HG02981 (cell line): ENCODE data around the gene SBF1.

Source experiments
- ATAC-seq: cut with Tn5 transposase; IDR thresholded peaks from one replicate; pipeline ENCODE4 v1.9.1; 2021; ENCODE audit warnings: mild to moderate bottlenecking, moderate library complexity; ENCODE audit not compliant: unreplicated experiment

The SBF1 gene

DNA sequence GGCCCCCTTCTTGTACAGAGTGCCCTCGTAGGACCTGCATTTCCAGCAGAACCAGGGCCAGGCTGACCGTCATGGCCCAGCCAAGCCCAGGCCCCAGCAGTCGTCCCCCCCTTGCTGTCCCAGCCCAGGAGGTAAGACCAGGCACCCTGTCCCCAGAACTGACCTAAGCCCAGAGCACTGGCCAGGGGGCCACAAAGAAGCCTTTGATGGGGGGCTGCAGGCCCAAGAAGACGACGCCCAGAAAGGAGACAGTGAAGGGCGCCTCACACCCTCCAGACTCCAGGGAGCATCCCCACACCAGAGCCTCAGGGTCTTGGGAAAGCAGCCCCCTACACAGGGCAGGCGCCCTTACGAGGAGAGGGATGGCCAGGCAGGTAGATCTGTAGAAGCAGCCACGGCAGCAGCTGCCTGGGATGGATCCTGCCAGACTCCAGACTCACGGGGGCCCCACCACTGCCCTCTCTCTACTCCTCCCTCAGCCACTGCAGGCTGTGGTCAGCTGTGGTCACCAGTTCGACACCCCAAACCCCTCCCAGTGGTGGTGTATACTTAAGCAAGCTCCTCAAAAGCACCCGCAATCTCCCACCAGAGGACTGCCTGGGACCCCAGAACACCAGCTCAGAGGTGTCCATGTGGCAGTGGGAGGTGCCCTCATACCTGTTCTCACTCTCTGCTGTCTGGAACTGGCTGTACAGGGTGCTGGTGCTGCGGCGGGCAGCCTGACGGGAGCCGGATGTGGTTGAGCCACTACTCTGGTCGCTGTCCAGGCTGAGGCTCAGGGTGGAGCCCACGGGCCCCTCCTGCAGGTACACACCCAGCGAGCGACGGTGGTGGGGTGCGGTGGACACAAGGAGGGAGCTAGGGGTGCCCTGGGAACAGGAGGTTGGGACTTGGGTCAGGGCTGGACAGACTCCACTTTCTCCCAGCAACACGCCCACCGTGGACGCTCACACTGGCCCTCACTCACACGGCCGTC is 27.0 kb downstream of the SBF1 start:
- ATAC-seq: no peak

DNA sequence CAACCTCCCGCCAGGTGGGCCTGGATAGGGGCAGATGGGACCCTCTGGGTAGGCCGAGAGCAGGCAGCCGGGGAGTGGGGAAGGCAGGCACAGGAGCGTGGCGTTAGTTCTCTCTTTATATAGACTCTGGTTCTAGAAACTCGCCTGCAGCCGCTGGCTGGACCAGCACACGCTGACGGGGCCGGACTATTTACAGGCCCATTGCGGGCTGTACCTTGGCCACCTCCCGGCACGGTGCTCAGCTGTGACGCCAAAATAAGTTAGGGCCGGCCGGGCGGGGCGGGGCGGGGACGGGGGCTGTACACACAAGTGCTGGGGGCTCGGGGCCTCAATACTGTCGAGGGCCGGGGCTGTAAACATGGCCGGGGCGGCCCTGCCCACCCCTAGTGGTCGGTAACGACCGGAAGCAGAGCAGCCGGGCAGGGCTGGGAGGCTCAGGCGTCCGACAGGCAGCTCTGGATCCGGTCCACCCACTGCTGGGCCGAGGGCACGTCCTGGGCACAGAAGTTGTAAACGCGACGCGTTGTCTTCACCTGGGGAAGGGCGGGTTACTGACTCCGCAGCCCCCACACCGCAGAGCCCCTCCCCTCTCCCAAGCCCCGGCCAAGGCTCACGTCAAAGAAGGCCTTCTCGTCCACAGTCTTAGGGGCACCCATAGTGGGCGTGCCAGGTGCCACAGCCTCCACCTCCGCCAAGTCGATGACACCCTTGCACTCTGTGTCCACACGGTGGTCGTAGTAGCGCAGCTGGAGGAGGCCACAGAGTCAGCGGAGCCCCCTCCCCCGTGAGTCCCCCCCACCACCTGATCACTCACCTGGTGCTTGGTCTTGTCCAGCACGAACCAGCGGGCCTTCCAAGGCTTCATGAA is 27.9 kb downstream of the SBF1 start:
- ATAC-seq: no peak

DNA sequence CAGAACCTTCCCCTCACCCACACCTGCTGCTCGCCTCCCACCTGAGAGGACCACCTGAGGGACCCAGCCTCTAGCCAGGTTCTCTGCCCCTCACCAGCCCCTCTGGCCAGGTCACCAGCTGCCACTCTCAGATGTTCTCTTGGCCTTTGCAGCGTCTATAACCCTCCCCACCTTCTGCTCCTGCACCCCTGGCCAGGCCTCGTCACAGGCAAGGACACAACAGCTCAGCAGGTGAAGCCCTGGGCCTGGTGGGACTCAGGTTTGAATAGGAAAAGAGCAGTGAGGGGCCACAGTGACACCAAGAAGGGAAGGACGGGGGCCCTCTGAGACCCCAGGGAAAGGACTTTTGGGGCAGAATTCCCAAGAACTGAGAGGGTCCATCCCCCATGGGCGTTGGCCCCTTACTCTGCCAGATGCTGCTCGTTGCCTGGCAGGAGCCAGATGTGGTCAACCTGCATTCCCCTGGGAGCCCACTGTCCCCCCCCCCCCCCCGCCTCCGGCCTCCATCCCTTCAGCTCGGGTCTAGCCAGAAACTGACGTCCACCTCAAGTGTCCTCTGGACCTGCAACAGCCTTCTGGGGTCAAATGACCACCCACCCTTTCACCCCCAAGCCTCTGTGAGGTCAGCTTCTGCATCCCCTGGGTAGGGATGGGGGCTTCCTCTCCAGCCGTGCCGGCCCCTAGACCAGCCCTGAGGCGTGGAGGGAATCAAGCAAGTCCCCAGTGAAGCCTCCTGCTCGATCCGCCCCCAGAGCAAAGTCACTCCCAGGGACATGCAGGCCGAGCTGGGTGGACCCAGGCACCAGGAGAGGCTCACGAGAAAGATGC is 28.7 kb downstream of the SBF1 start:
- no peak for ATAC-seq

DNA sequence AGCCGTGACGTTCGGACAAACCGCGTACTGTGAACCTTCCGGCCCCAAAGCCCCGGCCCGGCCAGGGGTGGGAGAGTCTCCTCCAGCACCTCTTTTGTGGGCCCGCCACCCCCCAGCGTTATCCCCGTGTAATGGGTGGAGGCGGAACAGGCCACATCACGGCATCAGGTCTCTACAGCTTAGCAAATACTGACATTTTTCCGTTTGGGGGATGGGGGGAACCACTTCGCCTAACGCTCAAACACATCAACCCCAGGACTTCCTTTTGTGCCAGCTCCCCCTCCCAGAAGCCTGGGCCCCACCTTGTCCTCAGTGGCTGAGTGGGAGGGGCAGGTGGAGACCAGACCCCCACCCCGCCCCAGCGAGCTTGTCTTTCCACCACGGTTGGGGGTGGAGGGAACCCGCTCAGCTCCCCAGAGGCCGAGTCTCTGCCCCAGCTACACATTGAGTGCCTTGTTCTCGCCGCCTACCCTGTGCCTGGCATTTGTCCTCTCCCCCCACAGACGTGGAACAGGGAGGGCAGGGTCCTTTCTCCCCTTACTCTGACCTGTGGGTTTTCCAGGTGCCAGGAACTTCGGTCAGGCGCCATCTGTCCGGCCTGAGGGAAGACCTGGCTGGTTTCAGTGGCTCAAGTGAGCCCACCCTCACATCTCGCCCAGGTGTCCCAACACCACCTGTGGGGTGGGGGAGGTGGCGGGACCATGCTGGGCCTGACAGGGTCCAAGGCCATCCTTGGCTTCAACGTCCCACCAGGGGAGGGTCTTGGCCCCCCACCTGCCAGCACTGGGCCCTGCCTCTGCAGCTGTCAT is 29.6 kb downstream of the SBF1 start:
- ATAC-seq: no peak

DNA sequence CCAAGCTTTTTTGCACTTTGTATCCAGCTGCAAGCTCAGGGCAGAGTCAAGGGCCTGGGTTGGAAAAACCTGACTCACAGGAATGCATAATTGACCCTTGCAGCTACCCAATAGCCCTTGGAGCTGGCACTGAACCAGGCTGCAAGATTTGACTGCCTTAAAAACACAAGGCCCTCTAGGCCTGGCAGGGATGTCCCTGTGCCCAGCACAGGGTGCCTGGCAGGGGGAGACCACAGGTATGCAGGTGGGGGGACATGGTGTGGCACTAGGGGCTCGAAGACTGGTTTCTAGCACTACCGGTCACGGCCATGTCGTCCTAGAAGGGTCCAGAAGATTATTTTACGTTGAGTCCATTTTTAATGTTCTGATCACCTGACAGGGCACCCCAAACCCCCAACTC is 30.2 kb downstream of the SBF1 start:
- ATAC-seq: no peak

DNA sequence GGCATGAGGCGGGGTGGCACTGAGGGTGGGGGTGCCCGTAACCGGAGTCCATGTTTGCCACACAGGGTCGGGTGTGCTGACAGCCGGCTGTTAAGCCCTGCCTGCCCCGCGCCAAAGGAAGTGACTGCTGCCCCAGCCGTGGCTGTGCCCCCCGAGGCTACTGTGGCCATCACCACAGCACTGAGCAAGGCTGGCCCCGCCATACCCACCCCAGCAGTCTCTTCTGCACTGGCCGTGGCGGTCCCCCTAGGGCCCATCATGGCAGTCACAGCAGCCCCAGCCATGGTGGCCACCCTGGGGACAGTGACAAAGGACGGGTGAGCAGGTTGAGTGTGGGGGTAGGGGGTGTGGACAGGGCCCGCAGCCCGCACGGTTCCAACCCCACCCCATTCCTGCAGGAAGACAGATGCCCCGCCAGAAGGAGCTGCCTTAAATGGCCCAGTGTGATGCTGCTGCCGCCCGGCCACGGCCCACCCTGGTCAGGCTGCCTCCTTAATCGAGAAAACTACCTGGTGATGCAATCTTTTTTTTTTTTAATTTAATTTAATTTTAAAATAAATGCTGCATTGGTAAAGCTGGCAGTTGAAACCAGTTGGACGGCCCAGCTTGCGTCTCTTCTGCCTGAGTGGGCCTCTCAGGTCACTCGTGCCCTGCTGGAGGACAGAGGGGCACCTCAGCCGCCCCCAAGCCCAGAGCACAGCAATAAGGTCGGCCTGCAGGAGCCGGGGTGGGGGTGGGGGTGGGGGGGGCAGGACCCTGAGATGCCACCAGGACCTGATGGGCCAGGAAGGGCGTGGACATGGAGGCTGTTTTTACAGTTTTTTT is 30.8 kb downstream of the SBF1 start:
- ATAC-seq: no peak

DNA sequence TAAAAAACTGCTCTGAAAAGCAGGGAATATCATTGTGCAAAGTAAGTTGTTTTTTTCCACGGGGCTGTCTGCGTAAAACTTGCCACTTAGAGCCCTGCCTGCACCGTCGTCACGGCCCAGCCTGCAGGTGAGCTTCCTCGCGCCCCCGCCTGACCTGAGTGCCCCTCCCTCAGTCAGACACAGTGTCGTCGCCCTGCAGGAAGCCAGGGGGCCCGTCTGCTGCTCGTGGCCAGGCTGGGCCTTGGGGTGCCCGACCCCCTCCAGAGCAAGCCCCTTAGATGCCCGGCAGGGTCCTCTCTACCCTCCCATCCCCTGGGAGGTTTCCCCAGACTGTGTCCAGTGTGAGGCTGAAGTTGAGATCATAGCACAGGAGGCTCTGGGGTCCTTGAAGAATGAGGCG is 31.6 kb downstream of the SBF1 start:
- no peak for ATAC-seq

DNA sequence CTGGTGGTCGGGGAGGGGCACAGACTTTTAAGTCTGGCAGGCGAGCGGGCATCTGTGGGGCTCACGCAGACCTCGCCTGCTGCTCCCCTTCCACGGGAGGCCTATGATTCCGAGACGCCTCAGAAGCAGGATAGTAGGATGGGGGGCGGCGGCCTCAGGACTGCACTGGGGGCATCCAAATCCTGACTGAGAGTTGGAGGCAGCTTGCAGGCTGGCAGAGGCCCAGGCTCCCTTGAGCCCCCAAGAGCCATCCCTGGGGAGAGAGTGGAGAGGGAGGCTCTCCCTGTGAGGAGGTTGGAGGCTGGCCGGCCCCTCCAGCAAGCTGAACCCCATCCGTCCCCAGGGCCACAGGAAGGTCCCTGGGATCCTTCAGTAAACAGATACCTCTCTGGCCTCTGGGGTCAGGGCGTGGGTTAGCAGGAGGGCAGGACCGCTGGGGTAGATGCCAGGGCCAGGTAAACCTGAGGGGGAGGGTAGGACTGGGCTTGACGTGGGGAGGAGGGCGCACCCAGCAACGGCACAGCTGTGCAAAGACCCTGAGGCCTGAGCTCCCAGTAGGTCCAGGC is 33.3 kb downstream of the SBF1 start:
- no peak for ATAC-seq

DNA sequence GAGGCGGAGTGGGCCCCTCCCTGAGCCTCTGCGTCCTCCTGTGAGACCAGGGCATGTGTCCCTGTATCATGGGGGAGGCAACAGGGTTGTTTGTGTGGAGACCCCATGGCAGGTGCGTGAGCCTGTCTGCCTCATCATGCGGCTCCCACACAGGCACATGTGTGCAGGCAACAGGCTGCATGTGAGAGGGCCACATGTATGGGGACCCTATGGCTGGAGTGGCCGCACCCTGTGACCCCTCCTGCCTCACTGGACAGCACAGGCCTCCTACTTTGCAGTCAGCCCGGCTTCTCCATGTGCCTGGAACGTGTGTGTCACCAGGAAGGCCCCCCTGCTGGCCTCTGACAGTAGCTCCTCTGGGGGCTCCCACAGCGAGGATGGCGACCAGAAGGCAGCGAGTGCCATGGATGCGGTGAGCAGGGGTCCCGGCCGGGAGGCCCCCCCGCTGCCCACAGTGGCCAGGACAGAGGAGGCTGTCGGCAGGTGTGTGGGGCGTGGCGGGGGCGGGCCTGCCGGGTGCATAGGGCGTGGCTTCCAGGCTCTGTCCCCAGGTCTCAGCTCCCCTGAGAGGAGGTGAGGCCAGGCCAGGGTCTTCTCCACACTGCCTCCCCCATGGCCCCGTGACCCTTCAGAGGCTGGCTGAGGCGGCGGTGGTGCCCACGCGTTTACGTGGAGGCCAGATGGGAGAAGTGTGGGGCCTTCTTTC is 34.1 kb downstream of the SBF1 start:
- no peak for ATAC-seq

DNA sequence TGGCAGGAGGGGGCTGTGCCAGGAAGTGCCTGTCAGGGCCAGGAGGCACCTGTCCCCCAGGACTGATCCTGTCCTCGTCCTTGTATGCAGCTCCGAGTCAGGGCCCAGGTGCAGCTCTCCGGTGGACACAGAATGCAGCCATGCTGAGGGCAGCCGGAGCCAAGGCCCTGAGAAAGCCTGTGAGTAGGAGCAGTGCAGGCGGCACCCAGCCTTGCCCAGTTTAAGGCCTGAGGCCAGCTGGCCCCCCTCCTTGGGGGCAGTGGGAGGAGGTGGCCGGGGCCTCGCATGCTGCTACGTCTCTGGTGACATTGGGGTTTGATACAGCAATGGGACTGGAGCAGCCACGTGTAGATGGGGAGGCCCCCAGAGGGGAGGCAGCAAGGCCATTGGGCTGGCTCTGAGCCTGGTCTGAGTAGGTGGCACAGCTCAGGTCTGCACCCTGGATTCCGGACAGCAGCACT is 34.9 kb downstream of the SBF1 start:
- ATAC-seq: no peak

DNA sequence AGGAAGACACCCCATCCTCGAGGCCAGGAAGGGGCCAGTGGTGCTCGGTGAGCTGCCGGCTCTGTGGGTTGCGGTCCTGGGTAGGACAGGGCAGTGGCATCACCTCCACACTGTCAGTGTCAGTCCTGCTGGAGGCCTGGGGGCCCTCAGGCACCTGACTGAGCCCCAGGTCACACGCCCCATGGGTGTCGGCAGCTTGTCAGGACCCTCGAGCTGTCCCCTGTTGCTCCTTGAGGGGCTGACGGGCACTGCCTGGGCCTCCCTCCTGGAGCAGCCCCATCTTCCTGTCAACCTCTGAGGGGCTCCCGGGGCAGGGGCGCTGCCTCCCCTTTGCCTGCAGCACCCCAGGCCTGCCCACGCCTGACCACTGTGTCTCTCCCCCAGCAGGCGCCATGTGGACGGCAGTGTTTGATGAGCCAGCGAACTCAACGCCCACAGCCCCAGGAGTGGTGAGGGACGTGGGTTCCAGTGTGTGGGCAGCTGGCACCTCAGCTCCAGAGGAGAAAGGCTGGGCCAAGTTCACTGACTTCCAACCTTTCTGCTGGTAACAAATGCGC is 35.4 kb downstream of the SBF1 start:
- ATAC-seq: no peak

DNA sequence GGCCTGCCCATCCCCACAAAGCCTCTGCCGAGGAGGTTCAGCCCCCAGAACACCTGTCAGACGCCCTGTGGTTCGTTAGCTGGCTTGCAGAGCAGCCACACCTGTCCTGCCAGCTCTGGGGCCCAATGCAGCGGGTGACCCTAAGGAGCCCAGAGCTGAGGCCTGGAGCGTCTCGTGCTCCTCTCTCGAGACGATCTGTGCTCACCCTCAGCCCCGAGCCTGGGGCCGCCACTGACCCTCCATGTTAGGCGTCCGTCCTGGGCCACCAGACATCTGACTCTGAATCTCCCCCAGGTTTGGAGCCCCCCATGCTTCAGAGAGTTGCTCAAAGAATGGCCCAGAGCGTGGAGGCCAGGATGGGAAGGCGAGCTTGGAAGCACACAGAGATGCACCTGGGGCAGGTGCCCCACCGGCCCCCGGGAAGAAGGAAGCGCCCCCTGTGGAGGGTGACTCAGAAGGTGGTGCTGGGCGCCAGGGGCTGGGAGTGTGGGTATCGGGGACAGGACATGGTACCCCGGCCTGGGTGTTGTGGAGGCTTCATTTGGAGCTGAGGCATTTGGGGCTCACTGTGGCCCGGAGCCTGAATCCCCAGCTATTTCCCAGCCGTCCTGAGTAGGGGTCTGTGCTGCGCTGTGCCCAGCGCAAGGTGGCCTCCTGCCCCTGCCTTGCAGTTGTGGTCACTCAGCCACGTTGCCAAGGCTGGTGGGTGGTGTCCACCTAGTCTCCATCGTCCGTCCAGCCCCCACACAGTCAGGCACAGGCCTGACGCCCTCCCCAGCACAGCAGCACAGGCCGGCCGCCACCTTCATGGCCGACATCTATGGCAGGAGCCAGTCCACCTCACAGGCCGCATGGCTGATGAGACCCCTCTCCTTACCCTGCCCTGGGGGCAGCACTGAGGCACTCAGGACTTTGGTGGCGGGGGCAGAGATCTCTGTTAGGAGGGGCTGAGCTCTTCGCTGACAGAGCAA is 36.2 kb downstream of the SBF1 start:
- ATAC-seq: no peak

DNA sequence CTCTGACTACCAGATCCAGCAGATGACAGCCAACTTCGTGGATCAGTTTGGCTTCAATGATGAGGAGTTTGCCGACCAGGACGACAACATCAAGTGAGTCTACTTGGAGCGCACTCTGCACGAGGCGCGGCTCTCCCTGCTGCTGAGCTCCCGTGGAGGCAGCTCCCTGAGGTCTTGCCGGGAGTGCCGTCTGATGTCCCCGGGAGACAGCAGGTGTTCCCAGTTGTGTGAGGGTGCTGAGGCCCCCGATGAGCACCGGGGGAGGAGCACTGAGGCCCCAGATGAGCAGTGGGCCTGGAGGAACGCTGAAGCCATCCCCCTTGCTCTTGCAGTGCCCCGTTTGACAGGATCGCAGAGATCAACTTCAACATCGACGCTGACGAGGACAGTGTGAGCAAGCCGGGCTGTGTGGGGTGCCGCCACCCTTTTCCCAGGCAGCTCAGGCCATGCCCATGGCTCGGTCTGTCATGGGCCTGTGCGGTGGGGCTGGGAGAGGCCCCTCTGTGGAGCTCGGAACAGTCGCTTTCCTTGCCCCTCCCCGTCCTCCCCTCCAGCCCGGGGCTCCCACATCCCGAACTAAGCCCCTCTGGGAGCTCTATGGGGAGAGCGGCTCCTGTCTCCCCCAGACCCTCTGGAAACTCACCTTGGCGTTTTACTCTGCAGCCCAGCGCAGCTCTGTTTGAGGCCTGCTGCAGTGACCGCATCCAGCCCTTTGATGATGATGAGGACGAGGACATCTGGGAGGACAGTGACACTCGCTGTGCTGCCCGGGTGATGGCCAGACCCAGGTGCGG is 37.1 kb downstream of the SBF1 start:
- ATAC-seq: no peak

DNA sequence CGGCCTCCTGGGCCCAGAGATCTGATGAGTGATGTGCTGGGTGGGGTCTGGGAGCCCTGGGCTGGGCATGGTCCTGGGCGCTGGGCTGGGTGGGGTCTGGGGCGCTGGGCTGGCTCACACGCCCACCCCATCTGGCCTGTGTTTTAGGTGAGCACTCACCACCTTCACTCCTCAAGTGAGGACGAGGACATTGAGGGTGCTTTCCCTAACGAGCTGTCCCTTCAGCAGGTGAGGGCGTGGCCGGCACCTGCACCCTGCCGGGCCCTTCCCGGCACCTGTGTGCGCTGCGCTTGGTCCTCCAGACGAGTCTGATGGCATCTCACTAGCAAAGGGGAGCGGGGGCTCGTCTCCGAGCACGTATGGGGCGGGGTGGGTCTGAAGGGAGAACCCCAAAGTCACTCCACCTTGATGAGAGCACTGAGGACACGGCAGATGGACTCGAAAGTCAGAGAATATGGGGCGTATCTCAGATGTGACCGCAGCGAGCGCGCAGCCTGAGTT is 37.9 kb downstream of the SBF1 start:
- no peak for ATAC-seq

DNA sequence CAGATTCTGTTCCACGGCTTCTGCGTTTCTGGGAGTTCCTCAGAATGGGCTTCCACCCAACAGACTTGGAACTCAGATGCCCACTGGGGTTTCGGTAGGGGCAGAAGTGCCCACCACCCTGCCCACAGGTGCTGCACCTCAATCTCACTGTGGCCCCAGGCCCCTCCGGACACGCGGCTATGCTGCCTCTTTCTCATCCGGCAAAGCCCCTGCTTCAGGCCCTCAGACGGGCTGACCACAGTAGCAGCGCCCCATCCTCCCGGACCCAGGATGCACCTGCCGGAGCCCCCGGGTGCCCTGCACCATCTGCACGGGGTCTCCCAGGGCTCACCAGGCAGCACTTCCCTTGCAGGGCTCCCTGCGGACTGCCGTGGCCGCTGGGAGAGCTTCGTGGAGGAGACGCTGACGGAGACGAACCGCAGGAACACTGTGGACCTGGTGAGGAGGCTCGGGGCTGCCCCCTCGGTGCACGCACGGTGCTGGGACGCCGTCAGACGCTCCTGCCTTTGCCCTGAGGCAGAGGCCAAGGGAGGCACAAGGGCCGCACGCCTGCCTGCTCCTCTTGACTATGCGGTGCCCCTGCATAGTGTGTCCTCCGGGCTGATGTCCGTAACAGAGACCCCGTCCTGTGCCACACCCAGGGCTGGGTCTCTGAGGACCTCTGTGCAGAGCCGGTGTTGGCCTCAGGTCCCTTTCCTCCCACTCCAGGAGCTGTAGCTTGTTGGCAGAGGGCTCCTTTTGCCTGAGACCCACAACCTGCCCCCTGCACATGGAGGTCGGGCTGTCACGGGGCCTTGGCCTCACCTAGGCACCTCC is 38.6 kb downstream of the SBF1 start:
- ATAC-seq: no peak
